Thyroid gland (tissue), 4 donors: ENCODE measurements around the gene CCDC181. TPM values are rescaled to one million over a fixed set of nuclear protein-coding genes. Genes with fewer than 3 reads are reported as not detected.

ENCODE experiments used
- DNase-seq, 2 donors: peaks; one replicate each; pipeline ENCODE4 v3.0.0-alpha.2; 2019
- H3K27ac ChIP-seq, 3 donors: fragments of 200-600 bp; sonication (generic); 1 replicate in 2 of 3; 2 replicates in 1 of 3; pipeline ENCODE4 v1.5.1; 2016 to 2019; ENCODE audit warnings: mild to moderate bottlenecking in 1 of 3, moderate library complexity in 1 of 3
- H3K27me3 ChIP-seq: fragments of 200-600 bp; sonication (generic); one replicate; pipeline ENCODE4 v1.5.1; 2019
- H3K36me3 ChIP-seq, 2 donors: fragments of 200-600 bp; sonication (generic); one replicate each; pipeline ENCODE4 v1.5.1; 2016 to 2019
- H3K4me1 ChIP-seq, 2 donors: fragments of 200-600 bp; sonication (generic); one replicate each; pipeline ENCODE4 v1.5.1; 2017 to 2019
- H3K4me3 ChIP-seq, 3 donors: fragments of 200-600 bp; sonication (generic); replicated peaks in 1 of 3; 1 replicate in 2 of 3; 2 replicates in 1 of 3; pipeline ENCODE4 v1.5.1; 2016; ENCODE audit warnings: mild to moderate bottlenecking in 1 of 3
- H3K9me3 ChIP-seq: fragments of 200-600 bp; sonication (generic); one replicate; pipeline ENCODE4 v1.5.1; 2017
- POLR2A ChIP-seq, 2 donors: fragments of 450-650 bp; IDR thresholded peaks; one replicate each; pipeline ENCODE4 v1.6.1; 2017; ENCODE audit warnings: antibody characterized with exemption in 2 of 2, mild to moderate bottlenecking in 2 of 2, moderate library complexity in 1 of 2
- WGBS, 2 donors: methylation state at CpG; one replicate each; pipeline ENCODE4 v1.1.5; 2017; 5-methylcytosine and 5-hydroxymethylcytosine counted together
- intact Hi-C: fragments of 100-400 bp; cut with DNase I; formaldehyde crosslinking; loops from one replicate; pipeline ENCODE4 v1.15.1; 2023
- total RNA-seq, 4 donors: library from RNA; depleted of rRNA; stranded (reverse); fragments of >200 nt; gene quantifications; one replicate each; pipeline ENCODE4 v1.2.3, GENCODE V29; 2016
- TF ChIP-seq, protein P1 (sequence below), 6 experiments: fragments of 200-600 bp in 3 of 6; fragments of 450-650 bp in 3 of 6; sonication (generic) in 3 of 6; IDR thresholded peaks; one replicate each; pipeline ENCODE4 v1.5.1; 2016 to 2019; ENCODE audit warnings: antibody characterized with exemption in 6 of 6, mild to moderate bottlenecking in 2 of 6, inconsistent platforms in 1 of 6, moderate library complexity in 1 of 6

The CCDC181 gene
- total RNA-seq, 4 donors from 2014 or later: 0.40 to 0.63 (median 0.56) TPM; not detected in 1

DNA sequence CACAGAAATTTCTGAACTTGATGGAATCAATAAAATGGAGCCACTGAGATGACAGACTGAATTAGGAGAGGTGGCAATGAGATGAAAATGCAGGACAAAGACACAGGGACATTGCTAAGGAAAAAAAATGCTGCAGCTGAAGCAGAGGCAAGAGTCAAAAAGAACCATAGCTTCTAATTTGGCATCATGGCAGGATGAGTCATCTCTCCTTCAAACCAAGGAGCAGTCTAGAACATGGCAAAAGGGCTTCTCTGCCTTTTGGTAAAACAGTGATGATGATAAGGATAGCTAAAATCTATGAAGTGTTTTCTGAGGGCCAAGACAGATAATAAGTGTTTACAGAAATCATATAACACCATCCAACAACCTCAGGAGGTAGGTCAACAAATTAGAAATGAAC lies 41.7 kb upstream of the CCDC181 start:
- intact Hi-C loops: loop anchor here (5.0 kb wide), 1 partner anchor 73 kb away; no protein-coding TSS in a partner anchor
- H3K36me3 ChIP-seq: peaks cover 0 to 10% of the 10 kb centered on the region in 2 donors

DNA sequence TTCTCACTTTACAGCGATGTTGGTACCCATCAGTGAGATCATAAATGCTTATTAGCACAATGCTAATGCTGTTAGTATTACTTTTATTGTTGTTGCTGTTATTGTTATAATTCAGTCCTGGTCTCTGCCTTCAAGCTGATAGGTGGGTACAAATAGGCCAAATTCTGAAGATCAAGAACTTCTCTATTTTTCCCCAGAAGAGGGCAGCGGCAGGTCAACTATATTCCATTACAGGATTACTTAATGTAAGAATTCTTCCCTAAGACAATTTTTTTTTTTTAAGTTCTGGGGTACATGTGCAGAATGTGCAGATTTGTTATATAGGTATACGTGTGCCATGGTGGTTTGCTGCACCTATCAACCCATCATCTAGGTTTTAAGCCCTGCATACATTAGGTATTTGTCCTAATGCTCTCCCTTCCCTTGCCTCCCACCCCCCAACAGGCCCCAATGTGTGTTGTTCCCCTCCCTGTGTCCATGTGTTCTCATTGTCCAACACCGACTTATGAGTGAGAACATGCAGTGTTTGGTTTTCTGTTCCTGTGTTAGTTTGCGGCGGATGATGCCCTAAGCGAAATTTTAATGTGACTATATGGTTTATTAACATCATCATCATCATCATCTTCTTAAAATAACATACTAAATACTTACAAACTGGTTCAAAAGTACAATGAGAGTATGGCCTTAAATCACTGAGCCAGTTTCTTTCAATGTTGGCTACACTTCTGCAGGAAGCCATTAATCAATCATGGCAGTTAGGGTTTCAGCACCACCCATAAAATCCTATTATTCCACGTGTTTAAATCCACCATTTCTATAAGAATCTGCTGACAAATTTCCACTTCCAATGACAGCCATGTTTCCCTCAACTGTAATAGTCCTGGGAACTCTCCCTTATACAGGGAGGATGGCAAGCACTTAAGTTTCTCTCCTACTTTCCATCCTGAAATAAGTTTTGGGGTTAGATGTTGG lies 39.3 kb upstream of the CCDC181 start:
- intact Hi-C loops: loop anchor here (5.0 kb wide), 1 partner anchor 76 kb away; no protein-coding TSS in a partner anchor
- Histone ChIP-seq H3K4me3 (no peak overlapping the region), H3K36me3 (peaks cover 0 to 10% of the 10 kb centered on the region in 2 donors), H3K9me3 (no peaks in the 10 kb centered on the region), H3K27ac (no peak overlapping the region), H3K27me3 (no peaks in the 10 kb centered on the region), H3K4me1 (no peaks in the 10 kb centered on the region)
- WGBS, 2 donors: 85 to 86% methylated on average over 8 of the region's 8 CpGs
- no peak for TF ChIP-seq POLR2A (IDR thresholded peaks at IDR 0.05)
- TF ChIP-seq, protein P1, sequence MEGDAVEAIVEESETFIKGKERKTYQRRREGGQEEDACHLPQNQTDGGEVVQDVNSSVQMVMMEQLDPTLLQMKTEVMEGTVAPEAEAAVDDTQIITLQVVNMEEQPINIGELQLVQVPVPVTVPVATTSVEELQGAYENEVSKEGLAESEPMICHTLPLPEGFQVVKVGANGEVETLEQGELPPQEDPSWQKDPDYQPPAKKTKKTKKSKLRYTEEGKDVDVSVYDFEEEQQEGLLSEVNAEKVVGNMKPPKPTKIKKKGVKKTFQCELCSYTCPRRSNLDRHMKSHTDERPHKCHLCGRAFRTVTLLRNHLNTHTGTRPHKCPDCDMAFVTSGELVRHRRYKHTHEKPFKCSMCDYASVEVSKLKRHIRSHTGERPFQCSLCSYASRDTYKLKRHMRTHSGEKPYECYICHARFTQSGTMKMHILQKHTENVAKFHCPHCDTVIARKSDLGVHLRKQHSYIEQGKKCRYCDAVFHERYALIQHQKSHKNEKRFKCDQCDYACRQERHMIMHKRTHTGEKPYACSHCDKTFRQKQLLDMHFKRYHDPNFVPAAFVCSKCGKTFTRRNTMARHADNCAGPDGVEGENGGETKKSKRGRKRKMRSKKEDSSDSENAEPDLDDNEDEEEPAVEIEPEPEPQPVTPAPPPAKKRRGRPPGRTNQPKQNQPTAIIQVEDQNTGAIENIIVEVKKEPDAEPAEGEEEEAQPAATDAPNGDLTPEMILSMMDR (IDR thresholded peaks at IDR 0.05): peak in 4 of 6 experiments; percentile 33 to 56 (median 47)
- DNase-seq: peak; percentile 40 to 41

More for the DNA sequence above, 41.7 kb upstream of the CCDC181 start:
- no peak overlapping the region for H3K27ac ChIP-seq
- no peak for DNase-seq
- peaks cover 0 to 5% of the 10 kb centered on the region in 2 donors for H3K4me1 ChIP-seq
- H3K9me3 ChIP-seq: no peaks in the 10 kb centered on the region
- no peaks in the 10 kb centered on the region for H3K27me3 ChIP-seq
- no peak overlapping the region for H3K4me3 ChIP-seq
- TF ChIP-seq, protein P1 (IDR thresholded peaks at IDR 0.05): no peak
- no peak for TF ChIP-seq POLR2A (IDR thresholded peaks at IDR 0.05)

GRCh38 chr1:169465281-169465680 lies 38.0 kb upstream of the CCDC181 start:
- Histone ChIP-seq H3K4me1 (peaks cover 0 to 2% of the 10 kb centered on the region in 2 donors), H3K9me3 (no peaks in the 10 kb centered on the region), H3K27ac (no peak overlapping the region), H3K36me3 (peaks cover 0 to 10% of the 10 kb centered on the region in 2 donors), H3K4me3 (no peak overlapping the region), H3K27me3 (no peaks in the 10 kb centered on the region)
- no peak for DNase-seq
- intact Hi-C loops: loop anchor here (5.0 kb wide), 1 partner anchor 77 kb away; no protein-coding TSS in a partner anchor
- TF ChIP-seq, protein P1 (IDR thresholded peaks at IDR 0.05): no peak
- TF ChIP-seq POLR2A (IDR thresholded peaks at IDR 0.05): no peak

- no peaks in the 10 kb centered on the region for H3K9me3 ChIP-seq
- H3K27ac ChIP-seq: no peak overlapping the region
- H3K4me1 ChIP-seq: peaks cover 0 to 4% of the 10 kb centered on the region in 2 donors
- no peak overlapping the region for H3K4me3 ChIP-seq
- H3K27me3 ChIP-seq: no peaks in the 10 kb centered on the region
- peaks cover 0 to 7% of the 10 kb centered on the region in 2 donors for H3K36me3 ChIP-seq
- DNase-seq: no peak
- intact Hi-C loops: no loop called here
- TF ChIP-seq POLR2A (IDR thresholded peaks at IDR 0.05): no peak
- TF ChIP-seq, protein P1 (IDR thresholded peaks at IDR 0.05): no peak
- 96 to 97% methylated on average over 5 of the region's 5 CpGs for WGBS, 2 donors
Observed at GRCh38 chr1:169462385-169462784, 35.1 kb upstream of the CCDC181 start.
